Measurements from ENCODE around the gene PHLDB1.
A peak's percentile ranks its signal among the peaks of the same experiment; 100 is the strongest.

DNA sequence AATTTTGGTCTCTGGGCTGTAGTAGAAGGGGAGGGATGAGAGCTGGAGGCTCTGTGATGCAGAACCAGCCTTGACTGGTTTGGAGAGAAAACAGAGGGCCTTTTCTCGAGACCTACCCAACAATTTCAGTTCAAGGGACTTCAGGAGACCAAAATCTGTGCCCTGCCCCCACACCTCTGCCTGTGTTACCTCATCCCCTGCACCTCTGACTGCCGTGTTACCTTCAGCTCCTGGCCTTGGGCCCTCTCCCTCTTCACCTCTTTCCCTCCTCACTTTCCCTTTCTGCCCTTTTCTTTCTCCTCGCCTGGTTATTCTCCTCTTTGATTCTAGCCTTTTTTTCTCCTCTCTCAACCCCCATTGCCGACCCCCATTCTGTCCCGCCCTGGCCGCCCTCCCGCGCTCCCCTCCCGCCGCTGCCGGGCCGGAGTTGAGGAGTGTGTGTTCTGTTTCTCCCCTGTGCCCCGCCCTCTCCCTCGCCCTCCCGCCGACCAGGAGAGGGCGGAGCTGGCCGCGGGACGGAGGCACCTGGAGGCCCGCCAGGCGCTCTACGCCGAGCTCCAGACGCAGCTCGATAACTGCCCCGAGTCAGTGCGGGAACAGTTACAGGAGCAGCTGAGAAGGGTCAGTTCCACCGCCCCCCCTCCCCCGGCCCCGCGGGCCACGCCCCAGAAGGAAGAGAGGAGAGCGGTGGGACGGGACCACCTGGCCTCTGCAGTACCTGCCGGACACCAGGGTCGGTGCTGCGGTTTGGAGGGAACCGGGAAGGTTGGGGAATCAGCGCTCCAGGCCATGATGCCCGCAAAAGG is 27.2 kb downstream of the PHLDB1 start:
- no peak for TF ChIP-seq EP300 (IDR thresholded peaks at IDR 0.05)
- TF ChIP-seq, protein P1, sequence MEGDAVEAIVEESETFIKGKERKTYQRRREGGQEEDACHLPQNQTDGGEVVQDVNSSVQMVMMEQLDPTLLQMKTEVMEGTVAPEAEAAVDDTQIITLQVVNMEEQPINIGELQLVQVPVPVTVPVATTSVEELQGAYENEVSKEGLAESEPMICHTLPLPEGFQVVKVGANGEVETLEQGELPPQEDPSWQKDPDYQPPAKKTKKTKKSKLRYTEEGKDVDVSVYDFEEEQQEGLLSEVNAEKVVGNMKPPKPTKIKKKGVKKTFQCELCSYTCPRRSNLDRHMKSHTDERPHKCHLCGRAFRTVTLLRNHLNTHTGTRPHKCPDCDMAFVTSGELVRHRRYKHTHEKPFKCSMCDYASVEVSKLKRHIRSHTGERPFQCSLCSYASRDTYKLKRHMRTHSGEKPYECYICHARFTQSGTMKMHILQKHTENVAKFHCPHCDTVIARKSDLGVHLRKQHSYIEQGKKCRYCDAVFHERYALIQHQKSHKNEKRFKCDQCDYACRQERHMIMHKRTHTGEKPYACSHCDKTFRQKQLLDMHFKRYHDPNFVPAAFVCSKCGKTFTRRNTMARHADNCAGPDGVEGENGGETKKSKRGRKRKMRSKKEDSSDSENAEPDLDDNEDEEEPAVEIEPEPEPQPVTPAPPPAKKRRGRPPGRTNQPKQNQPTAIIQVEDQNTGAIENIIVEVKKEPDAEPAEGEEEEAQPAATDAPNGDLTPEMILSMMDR (IDR thresholded peaks at IDR 0.05), result peak in 3 of 6 experiments; percentile 17 to 28 (median 25)

Data from upper lobe of left lung (tissue), 4 donors.